Activated CD8-positive, alpha-beta memory T cell treated with anti-CD3 and anti-CD28 coated beads for 1 hour (primary cell): ENCODE results near the gene ACSS1.

Experiments used
- DNase-seq, 2 donors: peaks; one replicate each; pipeline ENCODE4 v3.0.0-alpha.2; 2020; ENCODE audit warnings: low read depth in 1 of 2; ENCODE audit errors: extremely low read depth in 1 of 2

ACSS1 gene

DNA sequence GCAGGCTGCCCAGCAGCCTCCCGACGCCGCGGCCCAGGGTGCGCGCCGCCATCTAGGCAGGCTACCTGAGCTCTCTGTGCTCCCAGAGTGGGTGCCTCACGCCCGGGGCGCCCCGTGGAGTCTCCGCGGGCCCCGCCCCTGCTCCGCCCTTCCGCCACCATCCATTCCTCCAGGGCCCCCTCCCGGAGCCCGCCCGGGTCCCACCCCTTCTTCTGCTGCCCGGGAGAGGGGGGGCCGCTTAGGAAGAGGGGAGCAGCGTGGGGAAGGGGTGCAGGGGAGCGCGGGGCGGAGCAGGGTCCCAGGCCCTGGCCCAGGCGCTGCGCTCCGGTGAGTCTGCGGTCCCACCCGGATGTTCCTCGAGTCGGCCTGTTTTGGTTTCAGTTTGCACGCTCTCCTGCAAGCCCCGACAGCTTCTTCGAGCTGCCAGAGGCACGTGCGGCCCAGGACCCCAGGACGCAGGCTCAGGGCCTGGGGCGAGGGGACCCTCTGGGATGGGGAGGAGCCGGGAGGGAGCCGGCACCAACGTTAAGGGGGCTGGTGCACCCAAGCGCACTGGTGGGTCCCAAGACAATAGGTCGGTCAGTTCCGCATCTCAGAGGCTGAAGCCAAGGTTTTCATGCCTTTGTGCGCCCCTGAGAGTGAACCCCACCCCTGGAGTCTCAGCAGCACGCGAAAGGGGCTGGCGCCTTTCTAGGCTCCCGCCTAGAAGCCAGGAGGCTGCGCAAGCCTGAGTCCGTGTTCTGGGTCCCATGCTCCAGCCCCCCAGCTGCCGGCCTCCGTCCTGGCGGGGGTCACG is at the start of gene ACSS1:
ACSS1 (minus strand) TSS at position 89 of the 796 bp plus-strand sequence; CDS start at position 52, 37 bp downstream.
- DNase-seq = peak; percentile 38 to 56

- no peak for DNase-seq
These were observed 45.6 kb upstream of the ACSS1 start for GRCh38 chr20:25103526-25103925.

- DNase-seq = no peak
These were observed 43.0 kb upstream of the ACSS1 start for GRCh38 chr20:25100914-25101313.

GRCh38 chr20:25099601-25100140 is 41.7 kb upstream of the ACSS1 start:
- no peak for DNase-seq

GRCh38 chr20:25097498-25097897 is 39.6 kb upstream of the ACSS1 start:
- DNase-seq = no peak

GRCh38 chr20:25090492-25091429 is 32.8 kb upstream of the ACSS1 start:
- peak; percentile 26 to 52 for DNase-seq

GRCh38 chr20:25089662-25090061 is 31.7 kb upstream of the ACSS1 start:
- no peak for DNase-seq

DNA sequence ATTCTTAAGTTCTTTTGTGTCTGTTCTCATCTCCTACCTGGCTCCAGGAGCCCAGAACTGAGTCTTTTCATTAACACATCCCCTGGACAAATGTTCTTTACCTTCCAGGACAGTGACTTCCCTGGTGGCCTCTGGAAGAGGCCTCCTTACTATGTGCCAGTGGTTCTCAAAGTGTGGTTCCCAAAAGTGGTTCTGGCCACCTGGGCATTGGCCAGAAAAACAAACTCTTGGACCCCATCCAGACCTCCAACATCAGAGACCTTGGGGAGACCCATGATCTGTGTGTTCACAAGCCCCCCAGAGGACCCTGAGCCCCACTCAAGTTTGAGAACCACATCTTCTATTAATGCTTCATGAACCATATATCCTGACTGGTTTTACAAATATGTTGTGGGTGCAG is 31.2 kb upstream of the ACSS1 start:
- DNase-seq = no peak

- no peak for DNase-seq
These were observed 30.3 kb upstream of the ACSS1 start for GRCh38 chr20:25088267-25088666.

DNA sequence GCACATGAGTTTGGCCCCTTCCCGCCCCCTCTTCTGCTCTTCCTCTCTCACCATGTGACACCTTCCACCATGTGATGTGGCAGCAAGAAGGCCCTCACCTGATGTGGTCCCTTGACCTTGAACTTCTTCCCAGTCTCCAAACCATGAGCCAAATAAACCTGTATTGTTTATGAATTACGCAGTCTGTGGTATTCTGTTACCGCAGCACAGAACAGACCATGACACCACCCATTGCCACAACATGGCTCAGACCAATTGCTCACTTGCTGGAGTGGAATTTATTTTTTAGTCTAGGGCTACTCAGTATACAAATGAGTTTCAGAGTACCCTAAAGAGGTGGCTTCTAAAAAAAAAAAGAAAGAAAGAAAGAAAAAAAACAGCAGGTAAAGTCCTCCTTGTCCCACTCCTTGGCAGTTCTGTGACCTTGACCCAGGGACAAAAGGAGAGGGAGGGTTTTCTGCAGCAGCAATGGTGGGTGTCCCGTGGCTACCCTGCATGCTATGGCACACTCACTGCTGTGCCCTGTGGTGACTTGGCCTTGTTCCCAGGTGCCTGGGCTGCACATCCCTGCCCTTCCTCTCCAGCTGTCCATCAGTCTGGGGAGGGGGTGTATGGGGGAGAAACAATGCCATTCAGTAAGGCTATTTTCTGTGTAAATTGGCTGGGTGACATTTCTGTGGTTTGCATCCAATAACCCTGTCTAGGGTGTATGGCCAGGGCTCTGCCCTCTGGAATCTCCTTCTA is 29.4 kb upstream of the ACSS1 start:
- DNase-seq = no peak

DNA sequence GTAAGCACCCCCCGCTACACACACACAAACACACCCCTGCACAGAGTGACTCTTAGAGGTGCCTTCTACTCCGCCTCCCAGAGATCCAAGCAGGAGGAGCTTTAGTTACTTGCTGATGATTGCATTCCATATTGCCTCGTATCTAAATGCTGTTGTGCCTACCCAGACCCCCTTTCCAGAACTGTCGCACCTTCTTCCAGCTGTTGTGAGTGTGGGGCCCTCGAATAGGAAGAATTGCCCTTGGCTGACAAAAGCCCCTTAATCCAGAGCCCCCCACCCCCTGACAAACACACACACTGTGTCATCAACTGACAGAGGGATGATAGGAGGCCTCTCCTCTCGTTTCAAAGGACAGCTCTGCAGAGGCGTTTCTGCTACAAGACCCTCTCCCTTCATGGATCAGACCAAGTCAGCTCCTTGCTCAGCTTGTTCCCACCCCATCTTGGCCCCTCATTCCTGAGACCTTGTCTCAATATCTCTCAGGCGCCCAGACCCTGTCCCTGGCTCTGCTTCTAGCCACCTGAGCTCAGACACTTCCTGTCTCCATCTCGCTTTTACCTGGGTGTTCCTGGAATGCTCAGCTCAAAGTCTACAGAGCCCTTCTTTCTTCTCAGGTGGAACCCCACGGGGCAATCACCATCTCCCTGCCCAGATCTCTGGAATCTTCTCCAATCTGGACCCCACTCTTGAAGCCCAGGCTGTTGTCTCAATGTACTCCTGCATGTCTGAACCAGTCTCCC is 28.0 kb upstream of the ACSS1 start:
- DNase-seq = no peak

- DNase-seq = no peak
These were observed 26.8 kb upstream of the ACSS1 start for GRCh38 chr20:25084626-25085187.

- no peak for DNase-seq
These were observed 26.1 kb upstream of the ACSS1 start for GRCh38 chr20:25083773-25084625.

DNA sequence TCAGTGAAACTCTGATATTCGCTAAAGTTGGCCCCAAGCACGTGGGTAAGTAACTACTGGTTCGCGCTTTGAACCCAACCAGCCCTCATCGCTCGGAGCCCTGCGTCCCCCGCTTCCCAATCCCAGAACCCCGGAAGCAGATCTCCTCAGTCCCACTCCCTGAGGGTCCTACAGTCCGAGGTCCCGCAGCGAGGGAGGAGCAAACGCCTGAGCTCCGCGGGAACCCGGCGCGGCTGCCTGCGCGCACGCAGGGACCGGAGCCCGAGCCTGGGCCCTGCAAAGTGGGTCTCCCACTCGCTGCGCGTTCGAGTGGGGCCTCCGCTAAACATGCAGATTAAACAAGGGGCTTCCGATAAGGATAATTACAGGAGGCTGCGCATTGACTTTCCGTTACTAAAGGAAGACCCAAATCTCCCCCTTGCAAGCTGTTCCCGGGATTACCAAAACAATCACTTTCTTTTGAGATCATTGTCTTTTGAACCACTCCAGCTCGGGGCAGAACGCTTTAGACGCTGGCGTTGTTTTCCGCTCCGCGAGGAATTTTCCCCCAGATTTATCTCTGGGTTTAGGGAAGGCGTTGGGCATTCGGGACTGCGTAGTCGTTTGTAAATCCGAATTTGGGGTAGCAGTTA is 25.3 kb upstream of the ACSS1 start:
- DNase-seq = no peak

DNA sequence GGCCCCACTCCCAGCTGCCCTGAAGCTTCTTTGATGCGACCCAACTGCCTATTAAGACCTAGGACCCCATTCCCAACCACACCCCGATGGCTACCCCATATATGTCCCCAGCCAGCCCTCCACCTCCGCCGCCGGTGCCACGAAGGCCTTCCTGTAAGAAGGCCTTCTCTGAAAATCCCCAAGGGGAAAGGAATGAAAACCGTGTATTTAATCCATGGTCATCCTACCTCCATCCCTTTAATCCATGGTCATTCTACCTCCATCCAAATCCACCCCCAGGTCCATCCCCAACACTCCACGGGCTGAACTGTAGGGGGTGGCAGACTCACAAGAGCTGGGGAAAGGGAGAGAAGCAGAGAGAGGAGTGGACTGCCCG is 24.5 kb upstream of the ACSS1 start:
- DNase-seq = no peak

DNA sequence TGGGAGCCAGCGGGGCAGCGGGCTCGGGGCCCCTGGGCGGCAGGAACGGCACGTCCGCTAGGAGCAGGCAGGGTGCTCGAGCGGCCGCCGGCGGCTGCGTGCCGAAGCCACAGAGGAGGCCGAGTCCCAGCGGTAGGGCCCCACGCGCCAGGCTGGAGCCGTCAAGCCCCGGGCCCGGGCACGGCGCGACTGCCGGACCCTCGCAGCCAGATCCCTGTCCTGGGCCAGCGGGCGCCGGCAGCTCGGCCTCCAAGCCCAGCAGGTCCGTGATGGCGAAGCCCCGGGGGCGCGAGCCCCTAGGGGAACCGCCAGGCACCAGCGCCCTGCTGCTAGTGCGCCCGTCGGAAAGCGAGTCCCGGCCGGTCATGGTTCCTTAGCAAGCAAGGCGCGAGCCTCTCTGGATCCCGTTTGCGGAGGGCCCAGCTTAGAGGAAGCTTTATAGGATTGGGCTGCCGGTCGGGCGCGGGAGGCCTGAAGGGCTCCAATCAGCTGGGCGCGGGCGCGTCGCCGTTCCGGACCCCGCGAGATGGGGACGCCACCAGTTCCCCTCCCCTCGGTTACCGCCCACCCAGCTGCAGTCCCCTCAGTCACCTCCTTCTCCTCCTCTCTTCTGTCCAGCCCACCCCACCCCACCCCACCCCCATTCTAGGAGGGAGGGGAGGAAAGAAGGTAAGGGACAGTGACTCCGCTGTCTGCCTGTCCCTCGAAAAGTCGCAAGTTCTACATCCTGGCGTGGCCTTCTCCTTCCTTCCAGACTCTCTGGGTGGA is 24.0 kb upstream of the ACSS1 start, which contains the start of gene VSX1:
VSX1 (minus strand) TSS at position 412 of the 768 bp plus-strand sequence; CDS start at position 367, 45 bp downstream.
- DNase-seq = no peak

DNA sequence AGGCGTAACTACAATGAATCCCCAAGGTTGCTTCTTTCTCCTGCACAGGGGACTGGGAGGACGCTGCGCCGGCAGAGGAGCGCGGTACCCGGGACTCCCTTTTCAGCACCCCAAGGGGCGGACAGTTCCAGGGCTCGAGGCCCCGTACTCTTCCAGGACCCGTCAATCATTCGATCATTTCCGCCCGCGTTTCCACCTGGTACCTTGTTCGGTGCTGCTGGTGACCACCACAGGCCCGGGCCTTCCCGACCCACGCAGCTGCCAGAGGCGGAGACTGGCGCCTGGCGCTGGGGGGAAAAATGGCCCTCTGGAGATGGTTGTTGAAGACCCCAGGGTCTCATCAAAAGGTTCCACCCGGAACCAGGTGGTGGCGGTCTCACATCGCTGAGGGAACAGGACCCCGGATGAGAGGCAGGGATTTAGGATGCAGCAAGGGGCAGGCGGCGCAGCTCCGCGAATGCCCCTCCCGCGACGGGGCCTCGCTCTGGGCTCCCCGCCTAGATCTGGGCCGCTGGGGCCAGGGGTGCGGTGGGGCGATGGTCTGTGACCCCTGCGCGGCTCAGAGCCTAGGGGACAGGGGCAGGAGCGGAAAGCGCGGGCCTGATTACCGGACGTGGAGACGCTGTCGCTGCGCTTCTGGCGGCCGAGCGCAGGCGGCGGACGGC is 23.3 kb upstream of the ACSS1 start:
- DNase-seq = no peak
